Gastrocnemius medialis (tissue), 4 donors: ENCODE measurements around the gene CCDC141.
"Not testable (repeated sequence)": the region's sequence is repeated elsewhere in the genome, so short reads cannot be mapped to it uniquely, and the experiment has no call there.

Source experiments
- CTCF ChIP-seq, 5 experiments: fragments of 450-650 bp in 3 of 5; fragments of 200-600 bp in 2 of 5; sonication (generic) in 2 of 5; IDR thresholded peaks in 4 of 5; conservative IDR thresholded peaks in 1 of 5; 1 replicate in 4 of 5; 2 replicates in 1 of 5; pipeline ENCODE4 v1.5.1; 2016 to 2019; ENCODE audit warnings: antibody characterized with exemption in 5 of 5, mild to moderate bottlenecking in 3 of 5, moderate library complexity in 3 of 5
- POLR2A ChIP-seq, 2 donors: fragments of 450-650 bp; IDR thresholded peaks; one replicate each; pipeline ENCODE4 v1.6.1; 2017; ENCODE audit warnings: antibody characterized with exemption in 2 of 2, mild to moderate bottlenecking in 2 of 2, moderate library complexity in 2 of 2

GRCh38 chr2:179045602-179046001, 4.3 kb downstream of the CCDC141 start:
- not testable (repeated sequence) for TF ChIP-seq CTCF (IDR thresholded peaks at IDR 0.05 in 4 of 5, conservative IDR thresholded peaks at IDR 0.05 in 1 of 5); POLR2A (IDR thresholded peaks at IDR 0.05)
